8988T (cell line): Measurements from ENCODE around the gene MDFIC.

ENCODE experiments used
- DNase-seq: peaks from one replicate; pipeline ENCODE4 v3.0.0; 2011

Gene MDFIC

DNA sequence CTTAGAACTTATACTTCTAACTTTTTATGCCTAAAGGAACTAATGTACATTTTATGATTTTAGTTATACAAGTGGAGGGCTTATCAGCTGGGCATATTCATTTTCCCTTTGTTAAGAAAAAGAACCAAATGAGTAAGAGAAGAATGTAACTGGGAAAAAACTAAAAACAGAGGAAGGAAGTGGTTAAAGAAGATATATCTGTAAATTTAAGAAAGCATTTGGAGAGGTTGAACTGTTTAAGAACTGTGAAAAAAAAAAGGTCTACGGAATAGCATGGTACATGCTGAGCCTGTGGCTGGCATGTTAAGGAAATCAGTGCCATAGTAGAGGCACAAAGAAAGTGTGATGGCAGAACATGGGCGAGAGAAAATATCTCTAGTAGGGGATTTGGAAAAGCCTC is 6.2 kb downstream of the MDFIC start:
- no peak for DNase-seq

DNA sequence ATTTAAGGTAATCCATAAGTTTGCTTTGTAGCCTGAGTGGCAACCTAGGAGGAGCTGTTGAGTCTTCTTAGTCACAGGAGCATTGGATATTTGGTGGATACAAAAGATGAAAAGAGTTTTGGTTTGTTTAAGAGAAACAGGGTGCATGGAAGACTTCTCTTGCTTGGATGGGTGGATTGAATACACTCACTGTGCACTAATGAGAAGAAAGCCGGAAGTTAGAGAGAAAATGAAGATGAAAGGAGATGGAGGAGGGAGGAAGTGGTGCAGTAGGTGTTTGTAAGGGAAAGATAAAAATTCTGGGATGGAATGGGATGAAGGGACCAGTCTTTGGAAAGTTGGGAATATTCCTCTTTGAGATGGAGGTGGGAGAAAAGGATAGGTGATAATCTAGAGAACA is 7.7 kb downstream of the MDFIC start:
- no peak for DNase-seq

DNA sequence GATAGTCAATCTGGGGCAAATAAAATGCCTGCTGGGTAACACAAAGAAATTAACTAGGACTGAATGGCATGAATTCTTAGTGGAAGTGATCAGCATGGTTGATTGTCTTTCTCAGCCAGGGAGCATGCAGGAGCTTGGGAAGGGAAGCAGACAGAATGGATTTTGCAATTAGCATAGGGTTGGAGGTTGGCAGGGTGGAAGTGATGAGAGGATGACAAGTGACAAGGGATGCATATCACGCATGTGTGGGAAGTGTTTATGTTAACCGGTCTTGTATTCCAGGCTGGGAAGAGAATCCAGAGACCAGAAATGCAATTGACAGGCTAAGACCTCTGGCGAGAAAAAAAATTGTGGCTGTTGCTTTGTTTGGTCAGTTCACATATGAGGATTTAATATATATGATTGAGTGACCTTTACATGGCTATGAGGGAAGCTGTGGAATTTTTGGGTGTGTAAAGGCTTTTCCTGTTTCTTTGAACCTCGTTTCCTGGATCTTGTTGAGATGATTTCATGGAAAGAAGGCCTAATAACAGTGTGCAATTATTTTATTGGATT is 8.3 kb downstream of the MDFIC start:
- no peak for DNase-seq

DNA sequence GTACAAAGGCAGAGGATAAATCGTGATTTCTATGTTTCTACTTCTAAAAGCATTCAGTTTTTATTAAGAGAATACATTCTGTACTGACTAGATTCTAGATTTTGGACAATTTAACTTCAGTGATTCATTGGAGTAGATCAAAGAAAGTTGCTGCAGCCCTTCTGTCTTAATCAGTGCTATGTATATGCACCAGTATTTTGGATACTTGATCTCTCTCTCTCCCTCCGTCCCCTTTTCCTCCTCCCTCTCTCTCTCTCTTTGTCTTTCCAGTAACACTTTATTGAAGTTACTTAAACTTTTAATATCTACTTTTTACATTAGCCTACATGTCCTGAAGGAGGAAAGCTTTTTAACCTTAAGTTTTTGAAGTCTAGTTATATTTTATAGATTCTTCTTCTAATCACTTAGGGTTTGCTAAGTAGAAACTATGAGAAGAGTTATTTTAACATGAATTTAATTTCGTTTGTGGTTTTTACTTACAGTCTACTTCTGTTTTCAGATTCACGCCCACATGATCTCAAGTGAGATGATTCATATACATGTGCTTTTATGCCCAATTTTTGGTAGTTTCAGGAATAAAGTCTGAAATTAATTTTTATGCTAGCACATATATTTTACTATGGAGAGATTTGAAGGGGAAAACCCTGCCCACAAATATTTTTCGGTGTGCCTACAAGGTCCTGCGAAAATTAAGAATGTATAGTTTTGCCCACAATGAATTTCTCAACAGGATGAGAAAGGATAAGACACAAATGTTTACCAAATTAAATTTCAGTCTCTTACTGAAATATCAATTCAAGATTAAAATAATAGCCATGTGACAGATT is 9.1 kb downstream of the MDFIC start:
- DNase-seq = no peak

DNA sequence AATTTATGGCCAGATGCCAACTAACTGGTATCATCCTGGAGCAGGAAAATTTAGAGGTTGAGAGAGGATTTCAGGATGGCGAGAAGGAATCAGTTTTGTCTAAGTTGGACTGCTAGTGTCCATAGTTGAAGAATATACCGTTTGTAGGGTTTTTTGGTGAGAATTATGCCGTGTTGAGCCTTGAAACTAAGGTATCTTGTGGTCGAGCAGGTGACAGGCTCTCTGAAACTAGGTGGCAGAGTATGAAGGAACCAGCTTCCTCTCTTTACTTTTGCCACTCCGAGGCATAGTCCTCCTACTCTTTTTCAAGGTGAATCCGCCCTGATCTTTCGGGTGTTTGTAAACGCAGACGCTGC is 9.7 kb downstream of the MDFIC start:
- DNase-seq = no peak

DNA sequence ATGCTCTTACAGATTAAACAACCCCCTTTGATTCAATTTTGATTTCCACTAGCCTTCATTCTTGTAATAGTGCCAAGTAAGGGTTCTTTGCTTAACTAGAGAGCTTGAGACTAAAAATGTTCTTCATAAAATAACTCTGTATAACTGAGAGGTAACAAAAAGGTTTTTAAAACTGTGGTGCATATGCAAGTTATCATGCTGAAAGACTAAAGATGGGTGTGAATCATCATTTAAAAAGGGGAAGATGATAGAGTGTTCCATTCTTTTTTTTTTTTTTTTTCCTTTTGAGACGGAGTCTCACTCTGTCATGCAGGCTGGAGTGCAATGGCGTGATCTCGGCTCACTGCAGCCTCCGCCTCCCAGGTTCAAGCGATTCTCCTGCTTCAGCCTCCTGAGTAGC is 11.1 kb downstream of the MDFIC start:
- no peak for DNase-seq

DNA sequence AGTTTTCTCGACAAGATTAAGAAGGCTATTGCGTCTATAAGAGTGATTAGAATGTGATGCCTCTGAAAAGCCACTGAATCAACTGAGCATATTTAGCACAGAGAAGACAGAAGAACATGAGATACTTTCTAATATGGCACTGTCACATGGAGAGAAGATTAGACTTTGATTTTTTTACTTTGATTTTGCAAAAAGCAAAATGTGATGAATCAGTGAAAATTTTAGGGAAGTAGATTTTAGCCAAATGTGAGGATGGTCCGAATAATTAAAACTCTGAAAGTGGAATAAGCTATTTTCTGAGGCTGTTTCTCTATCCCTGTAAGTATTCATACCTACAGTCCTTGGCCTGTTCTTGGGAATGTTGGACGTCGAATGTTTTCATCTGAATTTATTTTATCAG is 11.8 kb downstream of the MDFIC start:
- DNase-seq = no peak

DNA sequence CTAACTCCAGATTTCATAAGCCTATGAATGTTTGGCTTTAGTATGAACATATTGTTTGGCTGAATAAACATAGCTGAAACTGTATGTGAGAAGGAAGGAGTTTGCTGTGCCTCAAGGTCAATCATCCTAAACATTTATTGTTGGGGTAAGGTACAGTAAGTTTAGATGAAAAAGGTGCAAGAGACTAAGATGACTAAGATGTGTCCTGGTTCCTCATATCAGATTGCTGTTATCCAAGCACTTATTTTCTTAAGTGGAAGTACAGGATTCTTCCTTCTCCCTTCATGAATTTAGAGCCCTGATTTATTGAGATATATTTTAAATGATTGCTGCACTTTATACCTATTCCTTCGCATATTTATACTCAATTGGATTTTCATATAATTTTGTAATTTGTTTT is 12.2 kb downstream of the MDFIC start:
- DNase-seq = no peak

DNA sequence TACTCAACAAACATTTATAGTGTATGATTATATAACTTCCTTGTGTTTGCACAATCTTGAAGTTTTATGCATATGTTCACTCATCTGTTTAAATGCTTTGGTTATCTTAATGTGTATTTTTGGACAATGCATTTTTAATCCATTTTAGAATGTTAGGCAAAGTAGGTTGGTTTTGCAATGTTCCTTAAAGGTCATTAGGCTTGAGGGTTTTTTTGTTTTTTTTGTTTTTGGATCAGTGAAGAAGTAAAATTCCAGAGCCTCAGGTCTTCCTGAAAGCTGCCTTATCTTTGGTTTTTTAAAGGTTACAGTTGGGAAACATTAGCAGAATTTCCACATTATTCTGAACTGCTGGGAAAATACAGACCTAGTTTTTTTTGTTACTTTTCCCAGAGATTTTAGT is 12.8 kb downstream of the MDFIC start:
- no peak for DNase-seq

DNA sequence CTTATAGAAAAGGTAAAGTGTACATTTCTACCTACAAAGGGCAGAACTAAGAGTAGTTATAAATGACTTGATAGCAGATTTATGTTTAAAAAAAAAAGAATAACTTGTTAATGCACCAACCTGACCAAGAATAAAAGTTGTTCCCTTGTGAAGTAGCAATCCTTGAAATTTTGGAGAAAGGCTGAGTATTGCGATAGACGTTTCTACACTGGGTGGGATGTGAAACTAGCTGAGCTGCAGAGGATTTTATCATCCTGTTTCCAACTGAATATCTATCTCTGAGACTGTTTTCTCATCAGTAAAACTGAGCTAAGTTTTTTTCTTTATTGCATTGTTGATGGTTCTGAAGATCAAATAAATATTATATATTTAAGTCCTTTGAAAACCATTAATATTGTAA is 14.6 kb downstream of the MDFIC start:
- no peak for DNase-seq

DNA sequence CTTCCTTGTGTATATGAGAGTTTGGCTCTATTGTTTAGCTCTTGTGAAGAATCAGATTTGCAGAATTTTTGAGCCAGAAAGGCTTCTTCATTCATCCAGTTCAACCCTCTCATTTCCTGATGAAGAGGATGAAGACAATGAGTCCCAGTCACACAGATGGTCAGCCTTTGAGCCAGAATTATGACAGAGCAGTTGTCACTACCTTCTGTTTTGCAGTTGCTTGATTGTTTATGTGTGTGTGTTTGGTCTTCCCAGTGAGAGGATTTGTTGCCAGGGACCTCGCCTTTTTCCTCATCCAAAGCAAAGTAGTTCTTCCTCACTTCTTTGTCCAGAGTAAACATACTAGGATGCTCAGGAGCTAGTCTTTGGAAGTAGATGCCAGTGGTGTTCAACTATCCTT is 15.6 kb downstream of the MDFIC start:
- DNase-seq = no peak

DNA sequence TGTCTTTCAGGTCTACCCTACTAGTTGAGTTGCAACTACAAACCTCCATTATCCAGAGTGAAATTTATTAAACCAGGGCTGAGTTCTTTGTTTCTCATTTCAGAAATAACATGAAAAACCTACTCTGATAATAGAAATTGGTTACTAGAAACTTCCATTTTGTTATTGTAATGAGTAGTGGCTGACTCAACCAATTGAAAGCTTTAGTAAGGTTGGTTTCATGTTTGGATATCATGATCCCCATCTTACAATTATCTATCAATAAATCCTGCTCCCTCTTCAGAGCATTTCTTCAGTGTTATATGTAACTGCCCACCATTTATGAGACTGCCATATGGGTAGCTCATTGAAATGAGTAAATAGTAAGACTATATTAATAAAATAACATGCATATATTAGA is 16.9 kb downstream of the MDFIC start:
- DNase-seq = no peak

DNA sequence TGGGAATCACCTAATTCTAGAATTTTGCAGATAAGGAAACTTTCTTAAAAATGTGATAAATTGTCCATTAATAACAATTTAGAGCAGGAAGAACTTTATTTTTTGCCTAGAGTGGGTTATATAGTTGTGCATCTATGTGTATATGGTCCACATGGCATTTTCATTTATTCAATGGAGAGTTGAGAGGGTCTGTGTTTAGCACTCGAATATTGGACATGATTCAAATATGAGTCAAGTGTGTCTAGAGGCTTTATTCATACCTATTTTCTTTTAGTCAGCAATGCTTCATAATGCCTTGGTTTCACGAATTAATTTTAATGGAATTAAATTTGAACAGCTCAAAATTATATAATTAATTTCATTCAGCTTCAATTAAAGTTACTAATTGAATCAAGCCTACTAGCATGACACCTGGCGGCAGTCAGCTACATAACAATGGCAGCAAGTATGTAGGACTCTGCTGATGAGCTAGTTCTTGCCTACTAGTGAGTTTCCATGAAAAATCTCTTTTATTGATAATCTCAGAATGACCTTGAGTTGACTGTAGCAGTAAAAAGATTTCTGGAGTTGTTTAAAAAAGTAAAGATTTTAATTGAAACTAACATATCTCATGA is 17.7 kb downstream of the MDFIC start:
- no peak for DNase-seq

DNA sequence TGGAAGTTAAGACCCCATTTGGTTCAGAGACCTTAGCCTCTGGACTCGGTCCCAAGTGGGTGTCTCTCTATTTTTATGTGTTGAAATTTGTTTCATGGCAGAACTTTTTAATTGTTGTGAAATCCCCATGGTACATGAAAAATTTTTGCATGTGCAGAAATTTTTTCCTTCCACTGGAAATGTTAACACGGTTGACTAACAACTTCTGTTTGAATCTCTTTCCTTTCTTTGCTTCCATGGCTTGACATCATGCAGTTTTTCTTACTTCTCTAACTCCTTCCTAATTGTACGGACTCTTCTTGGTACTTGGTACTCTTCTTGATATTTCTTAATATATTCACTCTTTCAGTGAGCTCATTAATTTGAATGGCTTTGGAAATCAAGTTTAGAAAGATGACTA is 18.3 kb downstream of the MDFIC start:
- DNase-seq = no peak

DNA sequence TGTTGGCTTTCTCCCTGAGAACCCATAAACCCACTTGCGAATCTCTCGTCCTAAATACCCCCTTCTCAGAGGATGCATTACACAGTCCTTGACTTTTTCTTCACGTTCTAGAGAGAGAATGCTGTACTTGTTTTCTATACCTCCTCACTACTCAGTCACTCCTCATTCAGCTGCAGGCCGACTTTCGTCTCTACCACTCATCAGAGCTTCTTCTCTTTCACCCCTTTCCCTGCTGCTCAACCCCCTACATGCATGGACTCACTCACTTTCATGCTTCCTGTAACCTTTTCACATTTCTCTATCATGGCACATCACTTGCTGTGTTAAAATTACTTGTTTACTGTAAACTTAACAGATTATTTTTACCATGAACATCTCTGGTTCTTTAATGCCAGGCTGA is 19.8 kb downstream of the MDFIC start:
- no peak for DNase-seq

DNA sequence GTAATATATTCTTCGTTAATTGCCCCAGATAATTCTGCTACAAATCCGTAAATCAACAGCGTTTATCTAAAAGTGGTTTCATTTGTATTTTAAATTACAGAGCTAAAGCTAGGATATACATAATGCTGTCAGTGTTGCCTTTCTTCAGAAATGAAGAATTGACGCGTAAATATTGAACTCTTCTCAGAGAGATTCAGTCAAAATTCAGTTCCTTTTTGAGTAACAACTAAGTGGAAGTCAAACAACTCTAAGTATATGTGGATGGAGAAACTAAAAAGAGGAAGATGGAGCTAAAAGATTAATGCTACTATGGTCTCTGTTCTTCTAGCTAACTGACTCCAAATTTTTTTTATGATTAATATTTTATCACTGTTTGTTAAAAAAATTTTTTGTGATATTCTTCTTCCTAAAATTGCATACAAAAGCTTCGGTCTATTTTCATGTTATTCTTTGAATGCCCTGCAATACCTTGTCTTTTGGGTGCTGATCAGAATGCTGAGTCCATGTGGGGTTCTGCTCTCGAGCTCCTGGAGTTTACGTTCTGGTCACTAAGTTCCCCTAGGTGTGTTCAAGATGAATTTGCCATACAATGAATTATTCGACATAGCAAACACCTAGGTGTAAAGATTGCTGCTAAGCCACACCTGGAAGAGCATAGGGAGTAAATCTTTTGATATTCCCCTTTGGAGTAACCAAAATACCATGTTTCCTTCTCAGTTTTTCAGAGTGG is 20.7 kb downstream of the MDFIC start:
- DNase-seq = no peak

DNA sequence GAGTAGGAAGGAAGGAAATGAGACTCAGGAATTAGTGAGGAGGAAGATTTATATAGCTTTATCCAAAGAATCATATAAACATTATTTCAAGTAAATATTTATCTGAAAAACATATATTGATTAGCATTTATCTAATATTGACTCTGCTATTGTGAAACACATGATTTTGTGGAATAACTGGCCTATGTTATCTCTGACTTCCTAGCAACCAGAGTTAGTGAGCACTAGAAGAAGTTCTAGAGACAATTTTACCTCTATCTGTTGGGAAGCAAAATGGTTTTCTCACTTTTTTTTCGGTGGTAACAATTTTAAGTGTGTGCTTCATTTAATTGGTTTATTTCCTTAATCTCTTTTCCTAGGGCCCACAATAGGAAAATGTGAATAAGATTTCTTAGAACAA is 21.6 kb downstream of the MDFIC start:
- DNase-seq = no peak

DNA sequence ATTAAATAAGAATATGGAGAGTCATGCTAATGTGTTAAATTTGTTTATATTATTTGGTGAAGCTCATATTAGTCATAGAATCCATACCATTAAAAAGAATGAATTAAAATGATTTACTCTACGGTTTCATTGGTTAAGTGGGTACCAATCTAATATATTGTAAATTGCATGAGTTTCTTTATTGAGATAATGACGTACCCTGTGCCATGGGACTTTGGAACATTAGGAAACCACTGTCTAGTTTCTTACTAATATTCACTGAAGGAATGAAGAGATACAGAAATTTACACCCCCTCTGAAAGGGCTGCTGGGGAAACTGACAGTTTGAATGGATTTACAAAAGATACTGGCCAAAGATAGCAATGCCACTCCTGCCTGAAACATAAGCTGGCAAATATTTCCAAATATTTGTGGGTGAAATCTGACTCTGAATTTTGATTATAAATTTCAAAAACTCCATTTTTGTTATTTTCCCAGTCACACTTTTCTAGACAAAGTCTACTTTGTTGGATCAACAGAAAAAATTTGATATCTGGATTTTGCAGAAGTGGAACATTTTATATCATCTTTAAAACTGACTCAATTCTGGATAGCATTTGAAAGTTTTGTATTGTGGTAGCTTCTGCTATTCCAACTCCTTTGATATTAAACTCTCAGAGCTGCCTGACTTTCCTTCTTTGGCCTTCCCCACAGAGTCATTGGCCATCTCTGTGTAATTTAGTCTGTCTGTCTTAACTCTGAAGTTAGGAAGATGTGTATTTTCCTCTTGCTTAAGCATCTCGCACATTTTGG is 22.3 kb downstream of the MDFIC start:
- DNase-seq = no peak

DNA sequence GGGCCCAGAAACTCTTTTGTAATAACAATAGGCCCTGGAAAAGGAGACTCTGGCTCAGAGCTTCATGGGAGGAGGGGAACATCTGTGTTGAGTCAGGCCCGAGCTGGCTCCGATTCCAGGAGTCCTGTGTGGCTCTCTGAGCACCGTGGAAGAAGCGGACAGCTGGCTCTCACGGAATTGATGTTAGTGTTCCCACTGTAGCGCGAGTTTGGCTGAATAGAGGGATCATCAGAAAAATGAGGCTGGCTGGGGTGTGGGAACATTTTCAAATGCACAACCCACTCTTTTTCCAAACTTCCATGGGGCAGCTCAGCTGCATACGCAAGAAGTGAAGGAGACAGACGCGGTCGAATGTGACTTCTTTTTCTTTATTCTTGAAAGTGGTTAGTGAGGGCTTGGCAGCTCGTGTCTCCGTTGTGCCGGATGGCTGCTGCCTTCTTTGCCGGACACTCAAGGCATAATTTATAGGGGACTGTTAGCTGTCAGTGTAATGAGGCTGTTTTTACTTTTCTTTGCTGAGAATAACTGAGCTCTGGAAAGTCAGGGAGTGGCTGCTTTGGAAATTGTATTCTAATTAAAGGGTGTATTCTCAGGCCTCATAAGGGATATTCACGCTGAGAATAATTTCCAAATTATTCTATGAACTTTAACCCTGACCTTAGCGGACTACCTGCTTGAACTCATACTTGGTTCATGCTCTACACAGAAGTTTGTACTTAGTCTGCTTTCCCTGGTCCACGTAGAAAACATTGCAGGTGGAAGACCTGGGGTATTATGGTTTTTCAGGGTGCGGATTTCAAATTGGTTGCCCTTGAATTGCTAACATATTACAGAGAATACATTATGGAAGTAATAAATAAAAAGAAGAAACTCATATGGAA is 23.1 kb downstream of the MDFIC start:
- DNase-seq = no peak

DNA sequence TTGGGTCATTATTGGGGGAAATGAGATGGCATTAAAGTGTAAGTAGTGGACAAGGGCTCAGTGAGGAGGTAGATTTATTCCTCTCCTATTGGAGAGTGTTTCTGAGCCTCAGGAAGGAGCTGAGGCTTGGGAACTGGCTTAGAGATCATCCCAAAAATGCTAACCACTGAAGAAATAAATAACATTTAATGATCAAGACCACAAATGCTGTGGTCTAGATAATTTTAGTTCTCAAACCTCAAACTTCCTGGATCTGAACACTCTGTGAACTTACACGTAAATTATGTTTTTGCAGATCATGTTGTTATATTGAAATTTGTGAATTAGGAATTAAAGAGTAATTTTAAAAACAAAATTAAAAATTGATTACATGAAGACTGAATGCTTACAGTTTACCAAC is 27.3 kb downstream of the MDFIC start:
- no peak for DNase-seq

DNA sequence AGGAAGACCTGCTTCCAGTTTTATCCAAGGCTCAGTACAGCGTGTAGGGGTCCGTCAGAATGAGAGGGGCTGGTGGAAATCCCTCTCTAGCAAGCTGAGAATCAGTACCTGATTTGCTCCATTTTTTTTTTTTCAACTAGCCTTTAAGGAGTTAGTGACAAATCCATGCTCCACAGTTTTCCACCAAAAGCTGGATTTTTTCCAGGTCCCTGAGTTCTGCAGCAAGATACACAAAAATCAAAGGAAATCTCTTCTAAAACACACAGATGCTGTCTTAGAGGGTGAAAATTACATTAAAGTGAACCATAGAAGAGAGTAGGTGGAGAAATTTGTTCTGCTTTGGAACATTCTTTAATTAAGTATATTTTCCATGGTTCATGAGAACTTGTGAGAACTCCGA is 30.4 kb downstream of the MDFIC start:
- no peak for DNase-seq

DNA sequence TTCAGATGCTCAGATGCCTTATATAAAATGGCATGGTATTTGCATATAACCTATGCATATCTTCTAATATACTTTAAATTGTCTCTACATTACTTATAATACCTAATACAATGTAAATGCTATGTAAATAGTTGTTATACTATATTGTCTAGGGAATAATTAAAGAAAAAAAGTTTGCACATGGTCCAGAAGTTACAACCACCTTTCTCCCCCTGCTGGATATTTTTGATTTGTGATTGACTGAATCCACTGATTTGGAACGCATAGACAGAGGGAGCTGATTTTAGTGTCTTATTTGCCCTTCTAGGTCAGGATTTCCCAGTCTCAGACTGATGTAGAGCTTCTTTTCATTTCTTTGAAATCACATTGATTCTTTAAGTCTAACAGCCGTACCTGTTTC is 31.8 kb downstream of the MDFIC start:
- no peak for DNase-seq
